CD4-positive, alpha-beta T cell treated with Interleukin-2 at 100 ng/mL for 4 hours (primary cell): ENCODE results near the gene LHPP.

ENCODE experiments used
- DNase-seq: peaks from one replicate; pipeline ENCODE4 v3.0.0-alpha.2; 2020; ENCODE audit warnings: low spot score

Gene LHPP

DNA sequence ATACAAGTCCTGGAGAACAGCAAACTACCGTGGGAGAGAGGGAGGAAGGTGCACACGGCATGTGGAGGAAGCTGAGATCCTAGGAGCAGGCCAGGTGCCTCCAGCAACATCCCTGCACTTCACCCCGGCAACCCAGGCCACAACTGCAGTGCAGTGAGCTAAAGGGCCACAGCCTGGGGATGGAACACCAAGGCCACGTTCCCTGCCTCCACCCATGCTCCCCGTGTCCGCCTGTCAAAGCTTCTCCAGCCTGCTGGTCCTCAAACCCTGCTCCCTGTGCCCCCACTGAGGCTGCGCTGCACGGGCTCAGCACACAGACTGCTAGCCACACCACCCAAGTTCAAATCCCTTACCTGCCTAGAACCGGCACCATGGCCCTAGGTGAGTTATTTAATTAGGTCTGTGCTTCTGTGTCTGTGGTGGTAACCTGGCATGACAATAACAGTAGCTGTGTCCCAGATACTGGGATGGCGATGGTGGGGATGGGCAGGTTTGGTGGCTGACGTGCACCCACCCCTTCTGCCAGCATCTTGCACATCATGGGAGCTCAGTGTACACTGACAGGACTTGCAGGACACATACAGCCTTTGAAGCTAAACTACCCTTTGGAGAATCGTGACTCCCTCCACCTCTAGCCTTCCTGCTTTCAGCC, 197.1 kb downstream of the LHPP start:
- DNase-seq, result peak; percentile 5

DNA sequence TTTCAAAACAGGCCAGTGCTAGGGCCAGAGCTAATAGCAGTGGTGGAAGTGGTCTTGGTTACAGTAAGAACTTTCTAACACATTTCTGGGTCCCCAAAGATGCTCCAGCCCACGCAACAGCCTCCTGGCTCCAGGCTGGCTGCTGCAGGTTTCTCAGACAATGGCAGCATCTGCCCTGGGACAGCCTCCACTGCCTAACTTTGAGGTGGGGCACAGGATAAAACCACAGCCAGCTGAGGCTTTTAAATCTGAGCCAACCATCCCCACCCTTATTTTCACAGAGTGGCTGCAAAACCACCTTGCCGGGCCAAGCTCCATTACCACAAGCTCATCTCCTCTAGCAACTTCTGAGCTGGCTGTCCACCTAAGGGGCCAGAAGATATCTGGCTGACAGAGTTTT, 197.8 kb downstream of the LHPP start:
- DNase-seq, result peak; percentile 36

DNA sequence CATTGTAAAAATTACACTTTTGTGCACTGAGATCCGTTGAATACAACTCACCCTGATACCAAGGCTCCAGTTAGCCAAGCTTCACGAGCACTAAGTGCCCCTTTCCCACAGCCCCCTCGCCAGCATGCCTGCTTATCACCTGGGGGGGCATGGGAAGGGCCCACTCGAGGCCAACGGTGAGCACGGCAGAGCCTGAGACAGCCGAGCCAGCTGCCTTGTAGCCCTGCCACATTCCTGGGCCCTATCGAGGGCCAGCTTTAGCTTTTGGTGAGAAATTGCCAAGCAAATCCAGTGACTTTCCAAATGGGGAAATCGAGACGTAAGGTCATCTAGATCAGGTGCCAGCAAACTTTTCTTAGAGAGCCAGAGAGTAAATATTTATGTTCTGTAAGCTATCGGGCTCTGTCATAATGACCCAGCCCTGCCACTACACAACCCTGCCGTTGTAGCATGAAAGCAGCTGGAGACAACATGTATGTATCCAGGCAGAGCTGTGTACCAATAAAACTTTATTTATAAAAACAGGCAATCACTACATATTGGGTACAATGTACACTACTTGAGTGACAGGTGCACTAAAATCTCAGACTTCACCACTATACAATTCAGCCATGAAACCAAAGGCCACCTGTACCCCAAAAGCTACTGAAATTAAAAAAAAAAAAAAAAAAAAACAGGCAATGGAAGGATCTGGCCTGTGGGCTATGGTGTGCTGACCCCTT, 198.9 kb downstream of the LHPP start:
- DNase-seq, result no peak

- DNase-seq, result no peak
Measured at GRCh38 chr10:124661660-124662180, 200.1 kb downstream of the LHPP start.

DNA sequence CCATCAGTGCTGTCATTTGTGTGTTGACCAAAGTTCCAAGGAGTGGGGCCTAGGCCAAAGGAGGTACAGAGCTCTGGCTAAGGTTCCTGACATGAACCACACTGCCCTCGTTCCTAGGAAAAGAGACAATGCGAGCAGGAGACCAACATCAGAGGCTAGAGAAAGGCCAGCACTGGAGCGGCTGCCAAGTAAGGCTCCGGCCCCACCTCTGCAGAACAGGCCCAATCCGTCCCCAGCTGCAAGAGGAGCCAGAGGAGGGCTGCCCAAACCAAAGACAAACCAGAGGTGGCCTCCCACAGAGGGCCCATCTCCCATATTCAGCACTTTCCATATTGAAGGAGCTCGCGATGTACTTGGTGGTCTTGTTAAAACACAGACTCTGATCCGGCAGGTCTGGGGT, 201.6 kb downstream of the LHPP start:
- no peak for DNase-seq
